22Rv1 (cell line): ENCODE results near the gene RCSD1.

Source experiments
- ZFX ChIP-seq: fragments of 450-650 bp; IDR thresholded peaks from 2 replicates; pipeline ENCODE4 v1.6.1; 2017; ENCODE audit warnings: antibody characterized with exemption, borderline replicate concordance
- TF ChIP-seq, protein P1 (sequence below): fragments of 450-650 bp; IDR thresholded peaks from 2 replicates; pipeline ENCODE4 v1.5.1; 2017; ENCODE audit warnings: mild to moderate bottlenecking

DNA sequence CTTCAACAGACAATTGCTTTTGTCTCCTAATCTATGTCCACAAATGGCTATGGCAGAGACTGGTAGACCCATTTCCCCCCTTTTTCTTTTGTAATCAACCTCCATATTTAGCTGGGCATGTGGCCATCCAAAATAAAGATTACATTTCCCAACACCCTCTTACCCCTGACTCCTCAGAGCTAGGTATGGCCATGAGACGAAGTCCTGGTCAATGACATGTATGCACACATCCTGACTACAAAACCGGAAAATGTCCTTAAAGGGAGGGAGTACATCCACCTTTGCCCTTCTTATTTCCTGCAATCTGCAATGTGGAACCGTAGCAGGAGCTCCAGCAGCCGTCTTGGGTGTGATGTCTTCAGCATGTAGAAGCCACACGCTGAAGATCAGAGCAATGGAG is 36.2 kb upstream of the RCSD1 start:
- TF ChIP-seq, protein P1, sequence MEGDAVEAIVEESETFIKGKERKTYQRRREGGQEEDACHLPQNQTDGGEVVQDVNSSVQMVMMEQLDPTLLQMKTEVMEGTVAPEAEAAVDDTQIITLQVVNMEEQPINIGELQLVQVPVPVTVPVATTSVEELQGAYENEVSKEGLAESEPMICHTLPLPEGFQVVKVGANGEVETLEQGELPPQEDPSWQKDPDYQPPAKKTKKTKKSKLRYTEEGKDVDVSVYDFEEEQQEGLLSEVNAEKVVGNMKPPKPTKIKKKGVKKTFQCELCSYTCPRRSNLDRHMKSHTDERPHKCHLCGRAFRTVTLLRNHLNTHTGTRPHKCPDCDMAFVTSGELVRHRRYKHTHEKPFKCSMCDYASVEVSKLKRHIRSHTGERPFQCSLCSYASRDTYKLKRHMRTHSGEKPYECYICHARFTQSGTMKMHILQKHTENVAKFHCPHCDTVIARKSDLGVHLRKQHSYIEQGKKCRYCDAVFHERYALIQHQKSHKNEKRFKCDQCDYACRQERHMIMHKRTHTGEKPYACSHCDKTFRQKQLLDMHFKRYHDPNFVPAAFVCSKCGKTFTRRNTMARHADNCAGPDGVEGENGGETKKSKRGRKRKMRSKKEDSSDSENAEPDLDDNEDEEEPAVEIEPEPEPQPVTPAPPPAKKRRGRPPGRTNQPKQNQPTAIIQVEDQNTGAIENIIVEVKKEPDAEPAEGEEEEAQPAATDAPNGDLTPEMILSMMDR: no peak
- TF ChIP-seq ZFX: no peak
